NB4 (cell line): ENCODE results near the gene SMIM1.

ENCODE experiments used
- DNase-seq: peaks from one replicate; pipeline ENCODE4 v3.0.0; 2010; ENCODE audit warnings: low read depth
- H3K4me3 ChIP-seq: one replicate; pipeline ENCODE4 v1.5.1; 2011; ENCODE audit warnings: mild to moderate bottlenecking, low read depth, low read length, moderate library complexity
- CTCF ChIP-seq: IDR thresholded peaks from one replicate; pipeline ENCODE4 v1.5.1; 2012; ENCODE audit warnings: low read depth, low read length
- MAX ChIP-seq: IDR thresholded peaks from 2 replicates; pipeline ENCODE4 v1.6.1; 2011; ENCODE audit warnings: low read depth, low read length
- MYC ChIP-seq: IDR thresholded peaks from 2 replicates; pipeline ENCODE4 v1.6.1; 2011; ENCODE audit warnings: low read depth, low read length
- POLR2A ChIP-seq: IDR thresholded peaks from 2 replicates; pipeline ENCODE4 v1.6.1; 2011; ENCODE audit warnings: mild to moderate bottlenecking; ENCODE audit not compliant: insufficient read length; ENCODE audit errors: extremely low read depth

Gene SMIM1

DNA sequence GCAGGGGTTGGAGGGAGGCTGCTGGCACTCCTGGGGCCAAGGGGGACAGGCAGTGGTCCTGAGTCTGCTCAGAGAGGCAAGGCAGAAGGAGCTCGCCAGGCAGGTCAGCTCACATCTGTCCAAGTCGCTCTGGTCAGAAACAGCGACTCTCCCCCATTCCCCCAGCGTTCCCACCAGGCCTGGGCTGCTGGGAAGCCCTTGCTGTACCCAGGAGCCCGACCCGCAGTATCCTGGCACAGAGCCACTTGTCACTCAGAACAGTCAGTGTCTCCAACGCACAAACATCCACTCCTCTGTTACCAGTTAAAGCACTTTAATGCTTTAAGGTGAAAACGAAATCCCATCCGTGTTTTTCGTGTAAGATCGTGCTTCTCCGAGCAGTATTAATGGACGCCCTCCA is 36.9 kb upstream of the SMIM1 start:
- no peak for TF ChIP-seq POLR2A
- TF ChIP-seq CTCF = no peak
- TF ChIP-seq MYC = no peak
- TF ChIP-seq MAX = no peak
- H3K4me3 ChIP-seq = no peak overlapping the region
- DNase-seq = no peak

- TF ChIP-seq MYC = no peak
- no peak for TF ChIP-seq MAX
- no peak for TF ChIP-seq POLR2A
- TF ChIP-seq CTCF = no peak
- no peak overlapping the region for H3K4me3 ChIP-seq
- DNase-seq = no peak
Measured at GRCh38 chr1:3736131-3736561, 36.4 kb upstream of the SMIM1 start.

DNA sequence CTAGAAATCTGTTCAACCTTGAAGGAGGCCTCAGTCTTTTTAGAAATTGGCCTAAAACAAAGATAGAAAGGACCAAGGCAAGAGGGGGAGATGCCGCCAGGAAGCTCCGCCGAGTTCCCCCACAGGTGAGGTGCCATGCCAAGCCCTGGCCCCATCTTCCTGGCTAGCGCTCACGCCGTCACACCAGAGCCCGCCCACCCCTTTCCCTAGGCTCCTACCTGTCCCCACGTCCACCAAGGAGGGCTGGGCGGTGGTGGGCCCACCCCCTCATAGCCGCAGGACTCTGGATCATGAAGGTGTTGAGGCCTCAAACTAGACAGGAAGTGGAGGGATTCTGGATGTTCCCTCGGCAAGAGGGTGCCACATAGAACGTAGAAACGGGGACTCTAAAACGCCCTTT is 35.8 kb upstream of the SMIM1 start:
- TF ChIP-seq MYC (no peak), MAX (no peak), CTCF (no peak), POLR2A (no peak)
- DNase-seq = no peak
- no peak overlapping the region for H3K4me3 ChIP-seq

DNA sequence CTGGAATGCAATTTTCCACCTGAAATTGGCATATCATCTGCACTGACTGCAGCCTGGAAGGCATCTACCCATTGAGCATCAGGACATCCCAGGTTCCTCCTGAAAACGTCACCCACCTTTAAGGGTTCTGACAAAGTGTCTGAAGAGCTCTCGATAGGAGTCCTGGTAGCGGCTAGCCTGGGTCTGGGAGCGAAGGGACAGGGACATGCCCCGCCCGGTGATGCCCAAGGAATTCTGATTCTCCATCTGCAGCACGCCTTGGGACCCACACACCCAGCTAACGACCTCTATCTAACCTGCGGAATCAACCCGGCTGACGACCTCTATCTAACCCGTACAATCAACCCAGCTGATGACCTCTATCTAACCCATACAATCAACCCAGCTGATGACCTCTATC is 33.6 kb upstream of the SMIM1 start:
- no peak for DNase-seq
- TF ChIP-seq MYC (no peak), MAX (no peak), POLR2A (no peak), CTCF (no peak)
- H3K4me3 ChIP-seq = no peak overlapping the region

DNA sequence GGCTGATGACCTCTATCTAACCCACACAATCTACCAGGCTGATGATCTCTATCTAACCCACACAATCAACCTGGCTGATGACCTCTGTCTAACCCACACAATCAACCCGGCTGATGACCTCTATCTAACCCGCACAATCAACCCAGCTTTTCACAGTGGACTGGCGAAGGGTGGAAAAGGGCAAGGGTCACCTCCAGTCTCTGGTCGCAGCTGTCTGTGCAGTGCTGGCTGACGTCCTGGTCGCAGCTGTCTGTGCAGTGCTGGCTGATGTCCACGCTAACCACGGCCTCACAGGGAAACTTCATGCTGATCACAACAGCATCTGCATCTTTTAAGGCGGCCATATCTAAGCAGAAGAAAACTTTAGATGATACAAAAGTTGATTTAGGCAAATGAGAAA is 32.5 kb upstream of the SMIM1 start:
- H3K4me3 ChIP-seq = no peak overlapping the region
- DNase-seq = no peak
- TF ChIP-seq CTCF (no peak), MAX (no peak), MYC (no peak), POLR2A (no peak)

DNA sequence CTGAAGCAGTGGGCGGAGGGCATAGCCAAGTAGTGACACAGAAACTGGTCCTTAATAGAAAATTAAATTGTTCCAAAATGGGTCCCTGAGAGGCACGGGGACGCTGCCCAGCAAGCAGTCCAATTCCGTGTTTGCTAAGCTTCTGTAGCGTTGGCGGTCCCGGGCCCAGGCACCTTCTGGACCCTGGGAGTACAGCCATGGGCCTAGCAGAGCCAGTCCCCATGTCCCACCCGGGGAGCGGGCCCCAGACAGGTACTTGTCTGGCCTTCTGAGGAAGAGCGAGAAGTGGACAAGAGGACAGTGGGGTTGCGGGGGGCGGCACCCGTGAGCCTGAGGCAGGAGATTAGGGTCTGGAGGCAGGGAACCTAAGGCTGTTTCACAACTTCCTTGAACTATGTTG is 31.8 kb upstream of the SMIM1 start:
- TF ChIP-seq CTCF (no peak), MYC (no peak)
- H3K4me3 ChIP-seq = no peak overlapping the region
- no peak for DNase-seq
